Measurements from ENCODE around the gene SLC22A5.
"Not testable (repeated sequence)": the region's sequence is repeated elsewhere in the genome, so short reads cannot be mapped to it uniquely, and the experiment has no call there.

Gene SLC22A5

GRCh38 chr5:132411304-132412013 is 41.9 kb downstream of the SLC22A5 start:
- FAIRE-seq = peak; percentile 30
- DNase-seq (ENCODE audit: low spot score) = no peak

- DNase-seq (ENCODE audit: low spot score) (no peak), FAIRE-seq (no peak)
These were observed 44.1 kb downstream of the SLC22A5 start for GRCh38 chr5:132413567-132413966.

- FAIRE-seq = no peak
- DNase-seq (ENCODE audit: low spot score) = peak; percentile 52
These were observed 45.3 kb downstream of the SLC22A5 start for GRCh38 chr5:132414634-132415378.

GRCh38 chr5:132415516-132415915 is 46.0 kb downstream of the SLC22A5 start:
- not testable (repeated sequence) for DNase-seq (ENCODE audit: low spot score); FAIRE-seq

GRCh38 chr5:132416306-132417009 is 46.9 kb downstream of the SLC22A5 start:
- FAIRE-seq (no peak), DNase-seq (ENCODE audit: low spot score) (no peak)

GRCh38 chr5:132417010-132417439 is 47.5 kb downstream of the SLC22A5 start:
- DNase-seq (ENCODE audit: low spot score) (no peak), FAIRE-seq (no peak)

GRCh38 chr5:132417461-132417860 is 48.0 kb downstream of the SLC22A5 start:
- DNase-seq (ENCODE audit: low spot score) (no peak), FAIRE-seq (no peak)

GRCh38 chr5:132417889-132418485 is 48.5 kb downstream of the SLC22A5 start:
- FAIRE-seq = no peak
- DNase-seq (ENCODE audit: low spot score) = no peak

- DNase-seq (ENCODE audit: low spot score) (no peak), FAIRE-seq (no peak)
These were observed 49.4 kb downstream of the SLC22A5 start for GRCh38 chr5:132418881-132419280.

- DNase-seq (ENCODE audit: low spot score) (peak; percentile 89), FAIRE-seq (no peak)
These were observed 50.3 kb downstream of the SLC22A5 start for GRCh38 chr5:132419502-132420468.

- FAIRE-seq (no peak), DNase-seq (ENCODE audit: low spot score) (no peak)
These were observed 51.3 kb downstream of the SLC22A5 start for GRCh38 chr5:132420706-132421272.

GRCh38 chr5:132421462-132421861 is 52.0 kb downstream of the SLC22A5 start:
- DNase-seq (ENCODE audit: low spot score) (no peak), FAIRE-seq (no peak)

- no peak for FAIRE-seq
- DNase-seq (ENCODE audit: low spot score) = no peak
These were observed 53.4 kb downstream of the SLC22A5 start for GRCh38 chr5:132422720-132423437.

- FAIRE-seq = no peak
These were observed 54.0 kb downstream of the SLC22A5 start for GRCh38 chr5:132423438-132423898.

GRCh38 chr5:132424167-132424880 is 54.8 kb downstream of the SLC22A5 start:
- FAIRE-seq (no peak), DNase-seq (ENCODE audit: low spot score) (no peak)

More at GRCh38 chr5:132423438-132423898, 54.0 kb downstream of the SLC22A5 start:
- no peak for DNase-seq (ENCODE audit: low spot score)

GRCh38 chr5:132425009-132425937 is 55.8 kb downstream of the SLC22A5 start:
- DNase-seq (ENCODE audit: low spot score) (peak; percentile 67), FAIRE-seq (no peak)

- no peak for FAIRE-seq
- DNase-seq (ENCODE audit: low spot score) = no peak
These were observed 56.5 kb downstream of the SLC22A5 start for GRCh38 chr5:132425975-132426524.

Measured in urothelium cell line (cell line).